VCaP (cell line): ENCODE measurements around the gene PLXNA3.
A peak's percentile ranks its signal among the peaks of the same experiment; 100 is the strongest.

Experiments used
- H3K27ac ChIP-seq: fragments of 450-650 bp; 2 replicates; pipeline ENCODE4 v1.5.1; 2017
- TF ChIP-seq, protein P1 (sequence below): fragments of 450-650 bp; conservative IDR thresholded peaks from 2 replicates; pipeline ENCODE4 v1.5.1; 2017; ENCODE audit warnings: mild to moderate bottlenecking, moderate library complexity

PLXNA3 gene

DNA sequence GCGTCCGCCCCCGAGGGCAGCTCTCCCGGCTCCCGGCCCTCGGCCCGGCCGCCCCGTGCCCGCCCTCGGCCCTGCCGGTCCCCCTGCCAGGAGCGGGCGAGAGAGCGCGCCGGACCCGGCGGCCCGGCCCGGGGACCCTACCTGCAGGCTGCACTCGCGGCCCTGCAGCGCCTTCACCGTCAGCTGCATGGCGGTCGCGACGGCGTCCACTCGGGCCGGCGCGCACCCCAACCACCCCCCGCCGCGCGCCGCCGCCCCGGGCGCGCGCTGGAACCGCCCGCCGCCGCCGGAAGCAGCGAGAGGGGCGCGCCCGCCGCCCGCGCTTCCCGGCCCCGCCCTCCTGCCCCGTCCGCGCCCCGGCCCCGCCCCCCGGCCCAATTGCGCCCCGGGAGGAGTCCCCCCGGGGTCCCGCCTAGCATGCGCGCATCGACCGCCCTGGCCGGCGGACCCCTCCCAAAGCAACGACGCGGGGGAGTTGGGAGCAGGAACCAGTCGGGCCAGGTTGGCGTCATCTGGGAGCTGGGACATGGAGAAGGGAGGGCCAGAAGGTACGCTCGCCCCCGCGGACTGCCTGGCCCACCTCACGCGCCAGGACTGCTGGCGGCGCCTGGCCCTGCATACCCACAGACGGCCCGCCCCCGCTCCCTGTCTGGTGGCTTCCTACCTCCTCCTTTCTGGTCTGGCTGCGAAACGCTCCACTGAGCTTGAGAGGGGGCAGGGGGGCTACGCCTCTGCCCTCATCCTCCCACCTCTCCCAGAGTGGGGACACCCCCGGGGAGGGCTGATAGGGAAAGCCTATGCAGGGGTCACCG is 28.5 kb downstream of the PLXNA3 start, which contains the start of gene UBL4A:
Gene UBL4A, minus strand, starts transcription at position 220 of the 812 bp plus-strand sequence. Its CDS starts 31 bp downstream, at position 189.
- peak within 1 kb of the TSS; percentile 85 for H3K27ac ChIP-seq
- TF ChIP-seq, protein P1, sequence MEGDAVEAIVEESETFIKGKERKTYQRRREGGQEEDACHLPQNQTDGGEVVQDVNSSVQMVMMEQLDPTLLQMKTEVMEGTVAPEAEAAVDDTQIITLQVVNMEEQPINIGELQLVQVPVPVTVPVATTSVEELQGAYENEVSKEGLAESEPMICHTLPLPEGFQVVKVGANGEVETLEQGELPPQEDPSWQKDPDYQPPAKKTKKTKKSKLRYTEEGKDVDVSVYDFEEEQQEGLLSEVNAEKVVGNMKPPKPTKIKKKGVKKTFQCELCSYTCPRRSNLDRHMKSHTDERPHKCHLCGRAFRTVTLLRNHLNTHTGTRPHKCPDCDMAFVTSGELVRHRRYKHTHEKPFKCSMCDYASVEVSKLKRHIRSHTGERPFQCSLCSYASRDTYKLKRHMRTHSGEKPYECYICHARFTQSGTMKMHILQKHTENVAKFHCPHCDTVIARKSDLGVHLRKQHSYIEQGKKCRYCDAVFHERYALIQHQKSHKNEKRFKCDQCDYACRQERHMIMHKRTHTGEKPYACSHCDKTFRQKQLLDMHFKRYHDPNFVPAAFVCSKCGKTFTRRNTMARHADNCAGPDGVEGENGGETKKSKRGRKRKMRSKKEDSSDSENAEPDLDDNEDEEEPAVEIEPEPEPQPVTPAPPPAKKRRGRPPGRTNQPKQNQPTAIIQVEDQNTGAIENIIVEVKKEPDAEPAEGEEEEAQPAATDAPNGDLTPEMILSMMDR, result no peak

DNA sequence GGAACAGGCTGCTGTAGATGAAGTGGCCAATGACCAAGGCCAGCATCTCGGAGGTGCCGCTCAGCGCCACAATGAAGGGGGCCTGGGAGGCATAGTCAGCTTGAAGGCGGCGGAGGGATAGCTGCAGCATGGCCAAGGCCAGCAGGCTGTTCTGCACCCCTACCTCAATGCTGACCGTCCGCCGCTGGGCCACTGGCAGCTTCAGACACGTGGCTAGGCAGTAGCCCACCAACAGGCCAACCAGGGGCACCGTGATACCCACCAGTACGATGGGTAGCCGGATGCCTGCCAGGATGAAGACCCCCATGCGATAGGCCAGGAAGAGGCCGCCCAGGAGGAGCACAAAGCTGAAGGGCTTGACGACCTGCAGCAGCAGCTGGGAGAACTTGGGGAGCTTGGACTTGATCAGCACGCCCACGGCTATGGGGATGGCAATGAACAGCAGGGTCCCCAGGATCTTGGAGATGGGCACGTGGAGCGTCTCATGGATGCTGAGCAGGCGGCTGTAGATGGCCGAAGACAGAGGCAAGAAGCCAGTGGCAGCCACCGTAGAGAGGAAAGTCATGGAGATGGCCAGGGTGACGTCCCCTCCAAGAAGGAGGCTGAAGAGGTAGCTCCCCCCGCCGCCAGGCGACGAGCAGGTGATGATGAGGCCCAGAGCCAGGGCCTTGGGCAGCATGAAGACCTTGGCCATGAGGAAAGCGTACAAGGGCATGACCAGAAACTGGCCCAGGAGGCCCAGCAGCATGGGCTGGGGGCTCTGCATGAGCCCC is 29.6 kb downstream of the PLXNA3 start:
- TF ChIP-seq, protein P1, result no peak
- peak overlapping the region; percentile 85 for H3K27ac ChIP-seq

GRCh38 chrX:154488336-154489075 is 30.4 kb downstream of the PLXNA3 start:
- TF ChIP-seq, protein P1, result no peak
- no peak overlapping the region for H3K27ac ChIP-seq

DNA sequence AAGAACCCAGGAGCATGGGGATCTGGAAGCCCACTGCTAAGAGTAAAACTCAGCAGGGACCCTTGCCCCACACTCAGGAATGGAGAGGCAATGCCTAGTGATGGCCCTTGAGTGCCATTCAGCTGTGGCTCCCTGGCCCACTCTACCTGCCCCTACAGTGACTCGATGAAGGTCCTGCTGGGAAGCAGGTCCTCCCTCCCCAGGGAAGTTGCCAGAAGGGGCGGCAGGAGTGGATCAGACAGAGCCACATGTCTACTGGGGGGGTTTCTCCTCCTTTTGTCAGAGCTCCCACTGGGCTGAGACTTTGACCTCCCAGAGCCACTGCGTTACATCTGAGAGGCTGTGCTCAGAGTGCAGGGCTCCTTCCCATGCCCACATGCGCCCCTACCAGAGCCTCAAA is 31.1 kb downstream of the PLXNA3 start:
- no peak overlapping the region for H3K27ac ChIP-seq
- TF ChIP-seq, protein P1, result no peak

- peak overlapping the region; percentile 82 for H3K27ac ChIP-seq
- TF ChIP-seq, protein P1, result no peak
These were observed 31.9 kb downstream of the PLXNA3 start for GRCh38 chrX:154490021-154490413.

GRCh38 chrX:154490414-154491083 is 32.5 kb downstream of the PLXNA3 start, which contains the start of gene SLC10A3:
Gene SLC10A3 (minus strand): TSS chrX:154490629. CDS start chrX:154488940, 1,689 bp downstream.
- peak within 1 kb of the TSS; percentile 82 for H3K27ac ChIP-seq
- TF ChIP-seq, protein P1, result 0 out of 2 replicates have a peak, but pooled peaks have one; percentile 9
